VCaP (cell line): Measurements from ENCODE around the gene LRRC73.

Source experiments
- H3K27ac ChIP-seq: fragments of 450-650 bp; 2 replicates; pipeline ENCODE4 v1.5.1; 2017
- TF ChIP-seq, protein P1 (sequence below): fragments of 450-650 bp; conservative IDR thresholded peaks from 2 replicates; pipeline ENCODE4 v1.5.1; 2017; ENCODE audit warnings: mild to moderate bottlenecking, moderate library complexity

Gene LRRC73

DNA sequence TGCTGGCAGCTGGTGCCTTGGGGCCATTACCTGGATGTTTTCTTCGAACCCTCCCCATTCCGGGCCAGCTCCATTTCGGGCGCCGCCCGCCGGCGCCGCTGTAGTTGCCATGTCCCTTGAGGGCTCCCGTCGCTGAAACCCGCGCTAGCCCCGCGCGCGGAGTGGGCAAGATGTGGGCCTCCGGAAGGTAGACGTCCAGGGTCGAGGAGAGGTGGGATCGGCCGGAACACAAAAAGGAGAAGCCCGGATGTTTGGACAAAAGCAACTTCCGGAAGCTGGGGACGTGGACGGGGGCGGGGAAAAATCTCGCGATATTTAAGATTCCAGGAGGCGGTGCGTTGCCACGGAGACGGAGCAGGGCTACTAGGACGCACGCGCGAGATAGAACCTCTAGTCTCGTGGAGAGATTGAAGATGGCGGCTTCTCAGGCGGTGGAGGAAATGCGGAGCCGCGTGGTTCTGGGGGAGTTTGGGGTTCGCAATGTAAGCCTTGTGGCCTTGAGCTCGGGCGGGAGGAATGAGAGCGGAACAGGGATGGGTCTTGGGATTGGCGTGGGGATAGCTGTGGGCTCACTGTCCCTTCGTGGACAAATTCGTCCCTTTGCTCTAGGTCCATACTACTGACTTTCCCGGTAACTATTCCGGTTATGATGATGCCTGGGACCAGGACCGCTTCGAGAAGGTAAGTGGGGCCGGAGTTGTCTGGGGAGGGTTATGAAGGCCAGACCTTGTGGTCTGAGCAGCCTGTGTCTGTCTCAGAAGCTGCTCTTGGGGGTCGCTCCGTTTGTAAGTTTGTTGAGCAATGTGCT lies 6.8 kb upstream of the LRRC73 start, which contains the start of the genes POLR1C and YIPF3:
TSS of gene POLR1C (plus strand) at position 393 of the 808 bp plus-strand sequence. CDS start at position 414, 21 bp downstream.
TSS of gene YIPF3 (minus strand) at position 230 of the 808 bp plus-strand sequence. CDS start at position 111, 119 bp downstream.
- TF ChIP-seq, protein P1, sequence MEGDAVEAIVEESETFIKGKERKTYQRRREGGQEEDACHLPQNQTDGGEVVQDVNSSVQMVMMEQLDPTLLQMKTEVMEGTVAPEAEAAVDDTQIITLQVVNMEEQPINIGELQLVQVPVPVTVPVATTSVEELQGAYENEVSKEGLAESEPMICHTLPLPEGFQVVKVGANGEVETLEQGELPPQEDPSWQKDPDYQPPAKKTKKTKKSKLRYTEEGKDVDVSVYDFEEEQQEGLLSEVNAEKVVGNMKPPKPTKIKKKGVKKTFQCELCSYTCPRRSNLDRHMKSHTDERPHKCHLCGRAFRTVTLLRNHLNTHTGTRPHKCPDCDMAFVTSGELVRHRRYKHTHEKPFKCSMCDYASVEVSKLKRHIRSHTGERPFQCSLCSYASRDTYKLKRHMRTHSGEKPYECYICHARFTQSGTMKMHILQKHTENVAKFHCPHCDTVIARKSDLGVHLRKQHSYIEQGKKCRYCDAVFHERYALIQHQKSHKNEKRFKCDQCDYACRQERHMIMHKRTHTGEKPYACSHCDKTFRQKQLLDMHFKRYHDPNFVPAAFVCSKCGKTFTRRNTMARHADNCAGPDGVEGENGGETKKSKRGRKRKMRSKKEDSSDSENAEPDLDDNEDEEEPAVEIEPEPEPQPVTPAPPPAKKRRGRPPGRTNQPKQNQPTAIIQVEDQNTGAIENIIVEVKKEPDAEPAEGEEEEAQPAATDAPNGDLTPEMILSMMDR = no peak
- H3K27ac ChIP-seq = peak within 1 kb of the TSS; percentile 96

DNA sequence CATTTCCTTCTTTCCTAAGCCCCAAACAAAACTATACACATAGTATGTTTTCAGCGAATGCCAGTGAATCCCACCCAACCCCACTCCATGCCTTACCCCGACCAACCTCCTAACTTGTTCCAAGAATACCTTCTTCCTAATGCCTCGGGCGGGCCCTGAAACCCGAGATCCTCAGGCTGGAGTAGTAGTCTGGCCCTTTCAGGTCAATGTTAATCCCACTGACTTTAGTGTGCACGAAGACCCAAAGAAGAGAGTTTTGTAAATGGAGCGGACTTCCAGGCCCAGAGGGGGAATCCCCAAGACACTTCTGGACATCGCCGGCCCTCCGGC lies 6.2 kb upstream of the LRRC73 start:
- TF ChIP-seq, protein P1 = no peak
- peak overlapping the region; percentile 96 for H3K27ac ChIP-seq

DNA sequence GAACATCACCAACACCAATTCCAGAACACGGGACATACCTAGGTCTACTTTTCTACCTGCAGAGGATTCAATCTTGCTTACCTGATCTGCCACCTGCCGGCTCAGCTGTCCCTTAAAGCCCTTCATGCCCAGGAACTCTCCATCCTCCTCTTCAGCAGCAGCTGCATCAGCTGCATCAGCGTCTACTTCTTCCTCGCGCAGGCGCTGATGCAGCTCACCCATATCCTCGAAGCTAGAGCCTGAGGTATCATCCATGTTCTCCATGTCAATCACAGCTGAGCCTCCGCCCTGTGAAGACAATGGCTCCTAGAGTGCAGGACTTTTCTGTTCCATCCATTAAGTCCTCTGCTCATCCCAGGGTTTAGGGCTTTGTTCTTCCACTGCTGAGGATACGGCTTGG lies 5.7 kb upstream of the LRRC73 start:
- peak overlapping the region; percentile 96 for H3K27ac ChIP-seq
- TF ChIP-seq, protein P1 = no peak

DNA sequence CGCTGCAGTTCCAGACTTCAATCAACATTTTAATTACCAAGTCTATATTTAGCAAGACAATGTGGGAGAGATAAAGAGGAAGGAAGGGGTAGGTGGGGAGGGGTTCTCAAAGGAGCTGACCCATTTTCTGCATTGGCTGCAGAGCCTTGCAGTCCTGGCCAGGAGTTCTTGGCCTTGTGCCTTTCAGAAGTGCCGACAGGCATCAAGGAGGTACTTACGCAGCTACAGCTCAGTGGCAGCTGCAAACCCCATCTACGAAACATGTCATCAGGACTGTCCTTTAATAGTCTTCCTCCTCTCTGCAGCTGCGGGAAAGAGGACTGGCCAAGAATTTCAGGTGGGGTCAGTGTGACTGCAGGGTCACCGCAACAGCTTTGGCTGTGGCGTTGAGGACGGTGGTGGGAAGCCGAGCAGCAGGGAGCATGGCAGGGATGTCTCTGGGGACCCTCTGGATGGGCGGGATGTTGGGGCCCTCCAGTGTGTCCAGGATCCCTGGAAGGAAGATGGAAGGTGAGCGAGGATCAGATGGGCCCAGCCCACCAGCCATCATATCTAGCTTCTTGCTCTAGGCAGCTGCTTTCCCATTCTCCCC lies 1.8 kb upstream of the LRRC73 start:
- no peak overlapping the region for H3K27ac ChIP-seq
- TF ChIP-seq, protein P1 = no peak

DNA sequence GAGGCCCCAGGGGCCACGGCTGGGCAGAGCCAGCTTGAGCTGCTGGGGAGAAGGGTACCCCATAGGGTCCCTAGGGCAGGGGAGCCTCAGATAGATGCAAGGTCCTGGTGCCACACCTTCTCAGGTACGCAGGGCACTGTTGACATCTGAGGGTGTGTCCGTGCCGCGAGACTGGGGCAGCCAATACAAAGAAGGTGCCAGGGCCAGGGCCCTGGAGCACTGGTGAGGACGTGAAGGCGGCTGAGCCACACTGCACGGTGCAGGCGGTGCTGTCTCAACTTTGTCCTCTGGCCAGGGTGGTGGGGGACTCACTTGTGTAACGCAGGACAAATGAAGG lies 649 bp upstream of the LRRC73 start:
- TF ChIP-seq, protein P1 = no peak
- H3K27ac ChIP-seq = peak overlapping the region; percentile 64

DNA sequence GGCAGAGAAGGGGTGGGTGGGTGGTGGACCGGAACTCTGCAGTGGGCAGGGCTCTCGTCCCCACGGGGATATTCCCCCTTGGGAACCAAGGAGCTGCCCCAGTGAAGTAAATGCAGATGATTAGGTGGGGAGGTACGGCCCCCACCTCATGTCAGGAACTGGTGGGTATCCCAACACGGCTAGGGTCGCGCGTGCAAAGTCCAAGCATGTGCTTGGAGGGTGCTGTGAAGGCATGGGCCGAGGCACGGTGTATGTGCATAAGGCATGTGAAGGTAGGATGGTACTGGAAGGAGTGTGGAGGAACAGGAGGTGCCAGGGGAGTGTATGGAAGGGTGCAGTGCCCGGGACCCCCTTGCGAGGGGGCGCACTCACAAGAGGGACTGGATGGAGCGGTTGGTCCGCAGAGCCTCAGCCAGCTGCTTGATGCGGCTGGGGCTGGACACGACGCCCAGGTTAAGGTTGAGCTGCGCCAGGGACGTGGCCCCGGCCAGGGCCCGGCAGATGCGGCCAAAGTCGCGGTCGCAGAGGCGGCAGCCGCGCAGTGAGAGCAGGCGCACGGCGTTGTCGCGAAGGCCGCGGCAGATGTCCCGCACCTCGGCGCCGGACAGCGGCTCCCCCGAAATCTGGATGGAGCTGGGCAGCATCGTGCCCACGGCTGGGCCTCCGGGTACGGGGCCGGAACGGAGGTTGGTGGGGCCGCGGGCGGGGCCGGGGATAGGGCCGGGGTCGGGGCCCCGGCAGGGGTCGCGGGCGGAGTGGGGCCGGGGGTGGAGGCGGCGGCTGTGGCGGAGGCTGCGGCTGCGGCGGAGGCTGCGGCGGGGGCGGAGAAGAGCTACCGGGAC lies 783 bp downstream of the LRRC73 start:
- H3K27ac ChIP-seq = peak overlapping the region; percentile 64
- TF ChIP-seq, protein P1 = 0 out of 2 replicates have a peak, but pooled peaks have one; percentile 5
